Ovary (tissue), 3 donors: ENCODE data around the gene ZP4.

Source experiments
- EP300 ChIP-seq: sonication (generic); formaldehyde crosslinking; IDR thresholded peaks from one replicate; pipeline ENCODE4 v1.6.1; 2017; ENCODE audit warnings: antibody characterized with exemption
- TF ChIP-seq, protein P1 (sequence below), 3 donors: fragments of 450-650 bp in 2 of 3; fragments of 200-600 bp in 1 of 3; IDR thresholded peaks; one replicate each; pipeline versions ENCODE4 v1.5.1 to v1.8.0; 2016 to 2022; ENCODE audit warnings: antibody characterized with exemption in 3 of 3, mild to moderate bottlenecking in 1 of 3
- donor health status: DM: no; HTN: no; CAD: no.

DNA sequence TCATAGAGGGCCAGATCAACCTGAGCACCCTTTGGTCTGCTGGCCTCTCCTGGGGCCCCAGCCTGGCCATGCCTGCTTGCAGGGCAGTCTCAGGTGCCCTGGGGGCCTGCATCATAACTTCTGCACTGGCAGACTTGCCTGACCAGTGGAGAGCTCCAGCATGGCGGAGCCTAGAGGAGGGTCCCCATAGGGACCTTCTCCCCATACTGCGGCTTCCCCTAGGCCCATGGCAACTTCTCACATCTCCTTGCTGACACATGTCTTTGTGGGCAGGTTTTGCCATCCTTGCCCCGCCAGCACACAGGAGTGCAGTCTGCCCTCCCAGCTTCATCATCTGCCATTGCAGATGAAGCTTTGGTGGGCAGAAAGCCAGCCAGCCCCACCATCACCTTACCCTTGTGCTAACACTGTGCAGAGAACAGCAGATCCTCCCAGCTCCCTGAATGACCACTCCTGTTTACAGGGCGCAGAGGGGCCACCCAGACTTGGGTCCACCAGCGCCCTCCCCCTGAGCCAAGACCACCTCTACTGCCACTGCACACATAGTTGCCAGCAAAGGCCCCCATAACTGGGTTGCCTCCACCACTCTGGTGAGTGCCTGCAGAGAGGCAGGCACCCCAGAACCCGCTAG, 51.7 kb downstream of the ZP4 start:
- no peak for TF ChIP-seq EP300
- TF ChIP-seq, protein P1, sequence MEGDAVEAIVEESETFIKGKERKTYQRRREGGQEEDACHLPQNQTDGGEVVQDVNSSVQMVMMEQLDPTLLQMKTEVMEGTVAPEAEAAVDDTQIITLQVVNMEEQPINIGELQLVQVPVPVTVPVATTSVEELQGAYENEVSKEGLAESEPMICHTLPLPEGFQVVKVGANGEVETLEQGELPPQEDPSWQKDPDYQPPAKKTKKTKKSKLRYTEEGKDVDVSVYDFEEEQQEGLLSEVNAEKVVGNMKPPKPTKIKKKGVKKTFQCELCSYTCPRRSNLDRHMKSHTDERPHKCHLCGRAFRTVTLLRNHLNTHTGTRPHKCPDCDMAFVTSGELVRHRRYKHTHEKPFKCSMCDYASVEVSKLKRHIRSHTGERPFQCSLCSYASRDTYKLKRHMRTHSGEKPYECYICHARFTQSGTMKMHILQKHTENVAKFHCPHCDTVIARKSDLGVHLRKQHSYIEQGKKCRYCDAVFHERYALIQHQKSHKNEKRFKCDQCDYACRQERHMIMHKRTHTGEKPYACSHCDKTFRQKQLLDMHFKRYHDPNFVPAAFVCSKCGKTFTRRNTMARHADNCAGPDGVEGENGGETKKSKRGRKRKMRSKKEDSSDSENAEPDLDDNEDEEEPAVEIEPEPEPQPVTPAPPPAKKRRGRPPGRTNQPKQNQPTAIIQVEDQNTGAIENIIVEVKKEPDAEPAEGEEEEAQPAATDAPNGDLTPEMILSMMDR (IDR thresholded peaks at IDR 0.05) = no peak
